OCI-LY3 (cell line): ENCODE measurements around the gene SLC29A3.

Experiments used
- CTCF ChIP-seq: fragments of 200-600, 300-600 bp; sonication (generic); IDR thresholded peaks from 2 replicates; pipeline ENCODE4 v1.5.1; 2014; ENCODE audit warnings: antibody characterized with exemption, low read length, low read depth
- EZH2phosphoT487 ChIP-seq: fragments of 200-600 bp; shearing (Covaris generic); IDR thresholded peaks from 2 replicates; pipeline ENCODE4 v1.6.1; 2018; ENCODE audit warnings: antibody characterized with exemption, mixed run types, low read depth

GRCh38 chr10:71316056-71316785 lies 2.8 kb upstream of the SLC29A3 start:
- no peak for TF ChIP-seq CTCF
- TF ChIP-seq EZH2phosphoT487, result no peak
